GM12878 (cell line): Measurements from ENCODE around the gene ADAMTS4. TPM values are rescaled to one million over a fixed set of nuclear protein-coding genes. Genes with fewer than 3 reads are reported as not detected.
A peak's percentile ranks its signal among the peaks of the same experiment; 100 is the strongest.

ENCODE experiments used
- ATAC-seq: fragments of 200-7000 bp; cut with Tn5 transposase; 3 replicates; pipeline ENCODE4 v1.9.1; 2020; ENCODE audit warnings: mild to moderate bottlenecking, moderate library complexity
- BruUV-seq: library from RNA; stranded (reverse); fragments of 400-500 nt; replicated peaks from 2 replicates; lab custom pipeline; 2021; lab: Mats Ljungman, UMichigan
- CTCF ChIA-PET: fragments of 300-600 bp; sonication (Branson Sonifier 250); formaldehyde crosslinking; extraction: SDS; loops from one replicate; lab custom pipeline; 2021; ENCODE audit warnings: inconsistent platforms; lab: Yijun Ruan, JAX
- POLR2A ChIA-PET: fragments of 350-600 bp; formaldehyde crosslinking; extraction: SDS; loops from one replicate; lab custom pipeline; 2021; ENCODE audit warnings: inconsistent platforms; lab: Charles Lee
- RAD21 ChIA-PET: fragments of 300-600 bp; sonication (Branson Sonifier 250); formaldehyde crosslinking; loops from one replicate; lab custom pipeline; 2023; ENCODE audit warnings: antibody characterized with exemption; ENCODE audit not compliant: unreplicated experiment; lab: Charles Lee
- SMC1A ChIA-PET: fragments of 300-600 bp; sonication (Branson Sonifier 250); formaldehyde crosslinking; loops from one replicate; lab custom pipeline; 2023; ENCODE audit not compliant: unreplicated experiment, uncharacterized antibody; lab: Charles Lee
- DNase-seq: peaks from one replicate; pipeline ENCODE4 v3.0.0-alpha.2; 2011; ENCODE audit warnings: low read depth, low spot score
- FAIRE-seq: peaks from 3 replicates; lab custom pipeline; 2011; peaks lifted over from hg19 to GRCh38; lab: Jason Lieb, UNC
- H2AFZ ChIP-seq: 2 replicates; pipeline ENCODE4 v1.6.0; 2011; ENCODE audit warnings: low read depth, low read length, control low read depth; ENCODE audit not compliant: control insufficient read depth
- H3K27ac ChIP-seq: 2 replicates; pipeline ENCODE4 v1.5.1; 2011; ENCODE audit warnings: control low read depth; ENCODE audit not compliant: control insufficient read depth, insufficient read depth
- H3K27me3 ChIP-seq, 2 experiments: replicated peaks in 1 of 2; 2 replicates each; pipeline versions ENCODE4 v1.6.0 to v1.6.1; 2011; ENCODE audit warnings: low read length in 1 of 2; ENCODE audit not compliant: control insufficient read depth in 2 of 2, insufficient read depth in 2 of 2
- H3K36me3 ChIP-seq, 2 experiments: 2 replicates each; pipeline ENCODE4 v1.5.1; 2011; ENCODE audit warnings: low read length in 1 of 2; ENCODE audit not compliant: control insufficient read depth in 2 of 2, insufficient read depth in 2 of 2
- H3K4me1 ChIP-seq: 2 replicates; pipeline ENCODE4 v1.6.1; 2011; ENCODE audit warnings: mild to moderate bottlenecking, low read length, moderate library complexity, mixed read lengths; ENCODE audit not compliant: control insufficient read depth, insufficient read depth
- H3K4me2 ChIP-seq: 2 replicates; pipeline ENCODE4 v1.6.0; 2011; ENCODE audit warnings: control low read depth; ENCODE audit not compliant: control insufficient read depth, insufficient read depth
- H3K4me3 ChIP-seq: fragments of 200-600 bp; sonication (generic); 2 replicates; pipeline ENCODE4 v1.5.1; 2016
- H3K79me2 ChIP-seq: 2 replicates; pipeline ENCODE4 v1.6.0; 2011; ENCODE audit warnings: low read length; ENCODE audit not compliant: control insufficient read depth, insufficient read depth
- H3K9ac ChIP-seq: 2 replicates; pipeline ENCODE4 v1.8.0; 2011; ENCODE audit warnings: low read length, control low read depth, mixed read lengths; ENCODE audit not compliant: control insufficient read depth, insufficient read depth
- H3K9me3 ChIP-seq: replicated peaks from 3 replicates; pipeline ENCODE4 v1.5.1; 2011; ENCODE audit warnings: mild to moderate bottlenecking, low read length; ENCODE audit not compliant: control insufficient read depth, insufficient read depth
- H4K20me1 ChIP-seq: 2 replicates; pipeline ENCODE4 v1.6.0; 2011; ENCODE audit not compliant: control insufficient read depth, insufficient read depth
- CBX5 ChIP-seq: sonication (generic); IDR thresholded peaks from 2 replicates; pipeline ENCODE4 v1.6.1; 2016; ENCODE audit warnings: low read depth, moderate library complexity, mild to moderate bottlenecking, inconsistent platforms
- CREM ChIP-seq: IDR thresholded peaks from 2 replicates; pipeline ENCODE4 v1.6.1; 2014; ENCODE audit warnings: antibody characterized with exemption, low read depth
- HCFC1 ChIP-seq: fragments of 150-350 bp; IDR thresholded peaks from 2 replicates; pipeline ENCODE4 v1.6.1; 2014; ENCODE audit warnings: low read length
- JUNB ChIP-seq: IDR thresholded peaks from 2 replicates; pipeline ENCODE4 v1.6.1; 2016; ENCODE audit warnings: antibody characterized with exemption, mild to moderate bottlenecking
- JUND ChIP-seq: IDR thresholded peaks from 2 replicates; pipeline ENCODE4 v1.6.1; 2012; ENCODE audit warnings: low read depth, mild to moderate bottlenecking, low read length, improper control_type of control experiment, moderate library complexity
- KDM1A ChIP-seq: fragments of 200-600 bp; sonication (generic); IDR thresholded peaks from 2 replicates; pipeline ENCODE4 v1.6.1; 2016; ENCODE audit warnings: borderline replicate concordance
- MYC ChIP-seq: IDR thresholded peaks from 2 replicates; pipeline ENCODE4 v1.6.1; 2011; ENCODE audit warnings: mild to moderate bottlenecking, low read length, moderate library complexity, inconsistent platforms; ENCODE audit not compliant: insufficient read depth, insufficient replicate concordance, insufficient read length, severe bottlenecking
- RAD21 ChIP-seq: IDR thresholded peaks from 2 replicates; pipeline ENCODE4 v1.6.1; 2011; ENCODE audit warnings: mild to moderate bottlenecking, low read depth, low read length, moderate library complexity; ENCODE audit not compliant: insufficient read depth
- SMC3 ChIP-seq: IDR thresholded peaks from 2 replicates; pipeline ENCODE4 v1.6.1; 2011; ENCODE audit warnings: low read length, improper control_type of control experiment, borderline replicate concordance
- ZNF622 ChIP-seq: fragments of 450-650 bp; IDR thresholded peaks from 2 replicates; pipeline ENCODE4 v1.6.1; 2017; ENCODE audit warnings: mild to moderate bottlenecking, inconsistent platforms
- WGBS: methylation state at CpG from one replicate; pipeline ENCODE4 v1.1.6; 2016; ENCODE audit warnings: low lambda C conversion rate; ENCODE audit not compliant: insufficient replicate concordance, insufficient coverage; ENCODE audit errors: missing lambda C conversion rate; 5-methylcytosine and 5-hydroxymethylcytosine counted together
- in situ Hi-C: fragments of 300-500 bp; cut with MboI; formaldehyde crosslinking; loops from 9 replicates; pipeline ENCODE4 v1.14.3; 2018; ENCODE audit warnings: mixed read lengths
- intact Hi-C: fragments of 100-400 bp; cut with micrococcal nuclease; formaldehyde crosslinking; loops from one replicate; pipeline ENCODE4 v1.14.2; 2022; ENCODE audit not compliant: unreplicated experiment
- polyA plus RNA-seq, 11 experiments: library from polyadenylated mRNA; depleted of rRNA in 4 of 11; unstranded in 6 of 11; stranded (reverse) in 5 of 11; fragments of >200 nt; fragmentation: Nextera tagmentation in 4 of 11; fragmentation: Illumina TruSeq in 1 of 11; extraction: Ambion mirVana in 4 of 11; extraction: Trizol in 1 of 11; gene quantifications; 1 replicate in 1 of 11; 2 replicates in 10 of 11; pipeline versions ENCODE4 v1.2.1 to v1.2.3, GENCODE V29; 2011 to 2016; ENCODE audit warnings: inconsistent platforms in 2 of 11, missing spikeins in 2 of 11, low read depth in 1 of 11
- total RNA-seq, 4 experiments: library from RNA; depleted of rRNA in 3 of 4; stranded (reverse); fragments of >200 nt in 3 of 4; fragmentation: Illumina TruSeq in 1 of 4; extraction: Trizol in 1 of 4; gene quantifications; 2 replicates each; pipeline versions ENCODE4 v1.2.1 to v1.2.3, GENCODE V29; 2013 to 2021
- TF ChIP-seq, protein P1 (sequence below): IDR thresholded peaks from 2 replicates; pipeline ENCODE4 v1.6.1; 2011; ENCODE audit warnings: low read depth, mild to moderate bottlenecking, low read length, moderate library complexity, borderline replicate concordance; ENCODE audit errors: extremely low read depth
- TF ChIP-seq, protein P2 (sequence below), 3 experiments: IDR thresholded peaks in 2 of 3; conservative IDR thresholded peaks in 1 of 3; 2 replicates each; pipeline ENCODE4 v1.5.1; 2011; ENCODE audit warnings: low read depth in 3 of 3, low read length in 3 of 3, mild to moderate bottlenecking in 3 of 3, control low read depth in 2 of 3, moderate library complexity in 2 of 3, inconsistent platforms in 1 of 3, mixed read lengths in 1 of 3; ENCODE audit not compliant: control insufficient read depth in 2 of 3, insufficient read depth in 1 of 3; ENCODE audit errors: extremely low read depth in 1 of 3

Gene ADAMTS4
- total and polyA plus RNA-seq, 10 of the 15 experiments (the other 5 are each of a cell fraction or from before 2014, with no cell fraction given) = 0.01 to 0.13 (median 0.05) TPM; not detected in 2

DNA sequence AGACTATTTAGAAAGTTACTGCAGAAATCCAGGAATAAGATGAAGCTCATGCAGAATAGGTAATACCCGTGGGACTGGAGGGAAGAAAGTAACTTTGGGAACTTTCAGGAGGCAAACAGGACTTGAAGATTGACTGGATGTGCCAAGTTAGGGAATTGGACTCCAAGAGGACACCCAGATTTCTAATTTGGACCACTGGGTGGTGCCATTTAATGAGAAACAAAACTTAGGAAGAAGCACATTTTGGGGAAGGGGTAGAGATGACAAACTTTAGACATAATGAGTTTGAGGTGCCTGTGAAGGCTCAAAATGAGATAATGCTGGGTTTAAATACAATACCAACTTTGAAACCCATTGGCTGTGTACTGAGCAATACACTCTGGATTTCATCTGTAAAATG is 18.2 kb downstream of the ADAMTS4 start:
- RAD21 ChIA-PET = interaction anchor here (0.9 to 3.2 kb wide), 7 partner anchors 11 to 201 kb away, joined by 3 to 25 read pairs (median 5); partner anchors contain the start of genes ADAMTS4, PPOX and TOMM40L
- H3K9ac ChIP-seq = no peak overlapping the region
- in situ Hi-C loops = no loop called here
- CTCF ChIA-PET = interaction anchor here (0.8 to 5.6 kb wide), 16 partner anchors 13 to 206 kb away, joined by 3 to 74 read pairs (median 10); partner anchors contain the start of genes NDUFS2, PPOX and TOMM40L
- H3K4me1 ChIP-seq = peaks cover 47% of the 10 kb centered on the region
- POLR2A ChIA-PET = interaction anchor here (0.6 to 0.7 kb wide), 2 partner anchors 45 to 80 kb away, joined by 3 to 4 read pairs; partner anchors contain the start of gene TOMM40L
- intact Hi-C loops = no loop called here
- peaks cover 0 to under 1% of the 10 kb centered on the region in 2 experiments; a peak in 1 of 4 replicates for H3K36me3 ChIP-seq
- WGBS = 5% methylated on average over 1 of the region's 1 CpG
- FAIRE-seq = no peak
- no TSS peak for BruUV-seq
- no peak overlapping the region for H3K27ac ChIP-seq
- TF ChIP-seq ZNF622 (no peak), SMC3 (peak; percentile 8; the same call in 1 of the 2 replicates), KDM1A (no peak), HCFC1 (no peak), JUNB (no peak), CBX5 (no peak), MYC (no peak), CREM (no peak), JUND (no peak), RAD21 (peak; percentile 48; the same call in 1 of the 2 replicates)
- TF ChIP-seq, protein P1, sequence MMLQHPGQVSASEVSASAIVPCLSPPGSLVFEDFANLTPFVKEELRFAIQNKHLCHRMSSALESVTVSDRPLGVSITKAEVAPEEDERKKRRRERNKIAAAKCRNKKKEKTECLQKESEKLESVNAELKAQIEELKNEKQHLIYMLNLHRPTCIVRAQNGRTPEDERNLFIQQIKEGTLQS = no peak
- TF ChIP-seq, protein P2, sequence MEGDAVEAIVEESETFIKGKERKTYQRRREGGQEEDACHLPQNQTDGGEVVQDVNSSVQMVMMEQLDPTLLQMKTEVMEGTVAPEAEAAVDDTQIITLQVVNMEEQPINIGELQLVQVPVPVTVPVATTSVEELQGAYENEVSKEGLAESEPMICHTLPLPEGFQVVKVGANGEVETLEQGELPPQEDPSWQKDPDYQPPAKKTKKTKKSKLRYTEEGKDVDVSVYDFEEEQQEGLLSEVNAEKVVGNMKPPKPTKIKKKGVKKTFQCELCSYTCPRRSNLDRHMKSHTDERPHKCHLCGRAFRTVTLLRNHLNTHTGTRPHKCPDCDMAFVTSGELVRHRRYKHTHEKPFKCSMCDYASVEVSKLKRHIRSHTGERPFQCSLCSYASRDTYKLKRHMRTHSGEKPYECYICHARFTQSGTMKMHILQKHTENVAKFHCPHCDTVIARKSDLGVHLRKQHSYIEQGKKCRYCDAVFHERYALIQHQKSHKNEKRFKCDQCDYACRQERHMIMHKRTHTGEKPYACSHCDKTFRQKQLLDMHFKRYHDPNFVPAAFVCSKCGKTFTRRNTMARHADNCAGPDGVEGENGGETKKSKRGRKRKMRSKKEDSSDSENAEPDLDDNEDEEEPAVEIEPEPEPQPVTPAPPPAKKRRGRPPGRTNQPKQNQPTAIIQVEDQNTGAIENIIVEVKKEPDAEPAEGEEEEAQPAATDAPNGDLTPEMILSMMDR (IDR thresholded peaks at IDR 0.05 in 2 of 3, conservative IDR thresholded peaks at IDR 0.05 in 1 of 3; ENCODE audit: control insufficient read depth in 2 of 3, extremely low read depth in 1 of 3, insufficient read depth in 1 of 3, low read depth in 3 of 3, low read length in 3 of 3) = peak; percentile 22 to 38 (median 22); a peak in 4 of 6 replicates
- H3K4me2 ChIP-seq = no peak overlapping the region
- no peak for ATAC-seq
- no peaks in the 10 kb centered on the region for H3K9me3 ChIP-seq
- no peaks in the 10 kb centered on the region for H4K20me1 ChIP-seq
- no peak overlapping the region for H3K4me3 ChIP-seq
- no peak overlapping the region for H2AFZ ChIP-seq
- SMC1A ChIA-PET = interaction anchor here (1.2 to 5.6 kb wide), 8 partner anchors 11 to 201 kb away, joined by 3 to 50 read pairs (median 12); partner anchors contain the start of genes APOA2, NDUFS2, PPOX and TOMM40L
- DNase-seq = no peak
- peaks cover 31% of the 10 kb centered on the region for H3K79me2 ChIP-seq
- no peaks in the 10 kb centered on the region for H3K27me3 ChIP-seq
